Renal cortex interstitium (tissue), 11 donors: ENCODE measurements around the gene CUX1. TPM values are rescaled to one million over a fixed set of nuclear protein-coding genes. Genes with fewer than 3 reads are reported as not detected.

Experiments
- DNase-seq, 11 donors: peaks; one replicate each; pipeline ENCODE4 v3.0.0-alpha.2; 2013; ENCODE audit warnings: low read depth in 9 of 11, low spot score in 4 of 11; ENCODE audit errors: extremely low read depth in 1 of 11
- polyA plus RNA-seq, 3 donors: library from polyadenylated mRNA; unstranded; fragments of 120-200 nt; gene quantifications; one replicate each; pipeline ENCODE4 v1.2.1, GENCODE V29; 2013; ENCODE audit not compliant: insufficient read length in 3 of 3

CUX1 gene
- polyA plus RNA-seq, 3 donors = 93.9 to 103 (median 98.0) TPM

- no peak for DNase-seq
Observed at GRCh38 chr7:102282465-102283362, 465.3 kb downstream of the CUX1 start.

- no peak for DNase-seq
Observed at GRCh38 chr7:102283477-102284189, 466.2 kb downstream of the CUX1 start.

GRCh38 chr7:102284399-102284798 lies 467.0 kb downstream of the CUX1 start:
- no peak for DNase-seq

- no peak for DNase-seq
Observed at GRCh38 chr7:102284891-102285539, 467.6 kb downstream of the CUX1 start.

- DNase-seq = no peak
Observed at GRCh38 chr7:102285540-102286236, 468.3 kb downstream of the CUX1 start.

- DNase-seq = peak in 3 of 11 donors; percentile 59 to 66 (median 61)
Observed at GRCh38 chr7:102286237-102287110, 469.0 kb downstream of the CUX1 start, which contains the start of gene SH2B2. Gene SH2B2 (plus strand): TSS chr7:102286868. CDS start chr7:102300551, 13,683 bp downstream.

GRCh38 chr7:102287111-102287980 lies 469.9 kb downstream of the CUX1 start:
- no peak for DNase-seq

GRCh38 chr7:102287981-102288278 lies 470.5 kb downstream of the CUX1 start:
- no peak for DNase-seq

- no peak for DNase-seq
Observed at GRCh38 chr7:102288285-102288930, 471.0 kb downstream of the CUX1 start.

GRCh38 chr7:102289057-102289456 lies 471.6 kb downstream of the CUX1 start:
- DNase-seq = no peak

- DNase-seq = no peak
Observed at GRCh38 chr7:102291056-102291915, 473.9 kb downstream of the CUX1 start.

GRCh38 chr7:102291916-102292267 lies 474.5 kb downstream of the CUX1 start:
- DNase-seq = no peak

- no peak for DNase-seq
Observed at GRCh38 chr7:102292813-102293798, 475.7 kb downstream of the CUX1 start.

- DNase-seq = no peak
Observed at GRCh38 chr7:102294589-102294988, 477.2 kb downstream of the CUX1 start.
